HT-29 (cell line): ENCODE results near the gene WBP4. TPM values are rescaled to one million over a fixed set of nuclear protein-coding genes. Genes with fewer than 3 reads are reported as not detected.
"Not testable (repeated sequence)": the region's sequence is repeated elsewhere in the genome, so short reads cannot be mapped to it uniquely, and the experiment has no call there.

Experiments used
- DNase-seq: peaks from one replicate; pipeline ENCODE4 v3.0.0-alpha.2; 2015; ENCODE audit warnings: low spot score
- total RNA-seq: library from RNA; depleted of rRNA; stranded (reverse); fragments of >200 nt; shearing (Covaris generic); gene quantifications from 2 replicates; pipeline ENCODE4 v1.2.3, GENCODE V29; 2014; rRNA removed

Gene WBP4
- 3.7 and 5.4 TPM in 2 replicates for total RNA-seq

DNA sequence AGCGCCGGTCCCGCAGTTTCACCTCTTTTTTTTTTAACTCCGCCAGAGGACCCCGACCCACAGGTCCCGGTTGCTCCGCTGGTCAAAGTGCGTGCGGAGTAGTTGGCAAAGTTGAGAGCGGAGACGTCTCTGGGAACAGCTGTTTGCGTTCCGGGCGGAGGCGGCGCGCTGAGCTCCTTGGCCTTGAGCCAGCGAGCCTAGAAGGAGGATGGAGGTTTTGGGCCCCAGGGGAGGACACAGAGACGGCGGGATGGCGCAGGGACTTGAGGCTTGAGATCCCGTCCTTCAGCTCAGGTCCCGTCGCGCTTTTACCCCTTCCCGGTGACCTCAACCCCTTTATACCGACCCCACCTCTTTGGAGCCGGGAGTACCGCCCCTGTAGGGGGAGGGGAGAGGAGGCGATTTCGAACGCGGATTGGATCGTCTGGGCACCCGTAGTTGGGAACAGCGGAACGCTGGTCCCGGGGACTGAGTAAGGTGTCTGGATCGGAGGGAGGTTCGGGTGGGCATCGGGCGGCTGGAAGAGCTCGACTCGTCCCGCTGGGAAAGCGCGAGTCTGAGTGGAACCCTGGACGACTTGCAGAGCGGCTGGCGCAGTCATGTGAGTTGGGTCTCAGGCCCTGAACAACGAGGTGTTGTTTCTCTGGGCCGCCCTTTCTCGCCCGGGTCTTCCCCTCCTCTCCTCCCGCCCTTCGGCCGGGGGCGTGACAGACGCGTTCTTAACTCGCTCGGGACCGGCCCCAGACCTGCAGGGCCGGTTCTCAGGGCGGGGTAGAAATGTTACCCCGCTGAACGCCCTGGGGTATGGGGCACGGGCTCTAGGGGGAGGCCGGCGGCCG lies at the start of gene WBP4:
Gene WBP4, plus strand, starts transcription at position 435 of the 839 bp plus-strand sequence. Its CDS starts 165 bp downstream, at position 600.
- peak; percentile 99 for DNase-seq

- no peak for DNase-seq
Measured at GRCh38 chr13:41012536-41012935, 48.8 kb upstream of the WBP4 start.

- DNase-seq = no peak
Measured at GRCh38 chr13:41013835-41014234, 47.5 kb upstream of the WBP4 start.

GRCh38 chr13:41015920-41016319 lies 45.4 kb upstream of the WBP4 start:
- no peak for DNase-seq

GRCh38 chr13:41017159-41017558 lies 44.1 kb upstream of the WBP4 start:
- DNase-seq = peak; percentile 74

DNA sequence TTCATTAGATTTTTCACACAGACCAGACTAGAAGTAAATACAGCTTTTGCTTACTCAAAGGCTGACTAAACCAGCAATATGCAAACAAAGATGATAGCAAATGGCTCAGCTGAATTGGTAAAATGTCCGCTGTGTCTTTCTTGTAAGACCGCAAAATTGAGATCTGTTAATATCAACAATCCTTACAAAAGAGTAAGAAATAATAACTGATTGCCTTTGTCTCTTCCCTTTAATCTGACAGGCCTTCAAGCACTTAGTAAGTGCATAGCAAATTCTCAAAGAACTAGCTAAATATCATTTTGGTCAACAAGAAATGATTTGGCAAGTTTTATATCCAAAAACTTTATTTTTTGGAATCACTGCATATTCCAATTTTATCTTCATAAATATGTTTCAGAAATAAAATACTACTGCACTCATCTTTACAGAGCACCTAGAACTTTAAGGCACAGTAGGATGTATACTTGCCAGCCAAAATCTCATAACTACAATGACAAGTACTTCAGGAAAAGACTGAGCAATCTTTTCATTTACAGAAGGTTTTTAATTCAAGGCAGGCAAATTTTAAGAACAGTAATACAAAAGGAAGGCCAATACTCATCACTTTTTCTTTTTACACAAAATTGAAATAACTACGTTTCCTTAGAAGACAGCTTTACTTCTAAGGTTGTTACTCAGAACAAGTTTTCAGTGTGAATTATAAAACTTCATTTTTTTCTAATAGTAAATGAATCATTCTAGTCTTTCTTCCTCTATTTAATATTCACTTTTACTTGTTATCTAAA lies 43.3 kb upstream of the WBP4 start:
- peak; percentile 71 for DNase-seq

DNA sequence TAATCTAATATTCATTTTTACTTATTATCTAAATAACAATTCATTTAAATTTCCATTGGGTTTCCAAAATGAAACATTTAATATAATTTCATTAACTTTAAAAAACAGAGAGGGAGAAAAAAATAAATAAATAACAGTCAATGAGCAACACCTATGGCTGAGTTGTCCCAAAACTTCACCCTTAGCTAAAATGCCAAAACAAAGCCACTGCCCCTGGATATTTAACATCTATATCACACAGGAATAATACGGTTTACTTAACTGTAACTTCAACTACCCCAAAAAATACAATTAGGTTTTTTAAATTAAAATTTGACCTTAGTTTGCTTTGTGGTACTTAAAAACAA lies 42.7 kb upstream of the WBP4 start:
- DNase-seq = no peak

GRCh38 chr13:41019011-41019487 lies 42.3 kb upstream of the WBP4 start, which contains the start of gene ELF1:
TSS of gene ELF1 (minus strand) at chr13:41019316. CDS start at chr13:40982054, 37,262 bp downstream.
- peak; percentile 94 for DNase-seq

DNA sequence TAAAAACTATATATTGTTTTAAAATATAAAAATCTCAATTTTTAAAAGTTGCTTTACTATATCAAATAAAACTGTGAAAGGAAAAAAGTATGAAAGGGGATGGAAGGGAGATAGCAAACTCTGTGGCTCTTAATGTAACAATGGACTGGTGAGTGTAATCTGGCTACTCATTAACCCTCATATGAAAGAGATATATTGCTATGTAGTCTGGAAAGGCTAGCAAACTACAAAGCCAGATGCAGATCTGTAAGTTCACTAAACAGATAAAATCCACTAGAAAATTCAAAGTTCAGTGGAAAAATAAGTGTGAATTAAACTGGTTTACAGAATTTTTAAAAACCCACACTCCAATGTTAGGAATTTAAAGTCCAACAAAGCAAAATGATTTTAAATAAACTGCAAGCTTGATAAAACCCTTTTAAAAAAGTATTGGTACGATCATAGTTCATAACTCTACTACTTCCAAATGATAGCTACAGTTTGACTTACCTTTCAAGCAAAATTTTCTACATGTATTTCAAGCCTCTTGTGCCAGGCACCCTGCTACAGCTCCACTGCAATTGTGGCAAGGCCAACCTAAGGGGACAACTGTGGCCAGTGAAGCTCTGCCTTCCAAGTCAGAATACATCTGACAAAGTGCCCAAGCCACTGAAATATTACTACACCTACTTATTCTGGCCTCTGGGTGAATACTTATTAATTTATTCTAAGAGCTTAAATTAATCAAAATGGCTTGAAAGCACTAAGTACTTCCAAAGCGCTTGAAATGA lies 41.5 kb upstream of the WBP4 start:
- peak; percentile 79 for DNase-seq

DNA sequence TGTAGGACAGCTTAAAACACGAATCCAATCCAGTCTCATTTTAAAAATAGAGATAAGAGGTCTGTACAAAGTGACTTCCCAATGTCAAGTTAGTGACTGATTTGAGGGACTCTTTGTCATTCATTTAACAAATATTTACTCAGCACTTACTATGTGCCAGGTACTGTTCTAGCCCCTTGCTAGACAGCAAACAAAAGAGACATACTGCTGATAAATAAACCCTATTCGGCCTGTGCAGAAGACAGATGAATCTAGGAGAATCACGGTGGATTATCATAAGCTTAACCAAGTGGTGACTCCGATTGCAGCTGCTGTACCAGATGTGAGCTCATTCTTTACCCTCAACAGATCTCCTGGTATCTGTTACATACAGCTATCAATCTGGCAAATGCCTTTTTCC lies 35.8 kb upstream of the WBP4 start:
- no peak for DNase-seq

- no peak for DNase-seq
Measured at GRCh38 chr13:41026788-41027187, 34.5 kb upstream of the WBP4 start.

- DNase-seq = no peak
Measured at GRCh38 chr13:41028051-41028450, 33.3 kb upstream of the WBP4 start.

GRCh38 chr13:41029629-41030028 lies 31.7 kb upstream of the WBP4 start:
- DNase-seq = no peak

DNA sequence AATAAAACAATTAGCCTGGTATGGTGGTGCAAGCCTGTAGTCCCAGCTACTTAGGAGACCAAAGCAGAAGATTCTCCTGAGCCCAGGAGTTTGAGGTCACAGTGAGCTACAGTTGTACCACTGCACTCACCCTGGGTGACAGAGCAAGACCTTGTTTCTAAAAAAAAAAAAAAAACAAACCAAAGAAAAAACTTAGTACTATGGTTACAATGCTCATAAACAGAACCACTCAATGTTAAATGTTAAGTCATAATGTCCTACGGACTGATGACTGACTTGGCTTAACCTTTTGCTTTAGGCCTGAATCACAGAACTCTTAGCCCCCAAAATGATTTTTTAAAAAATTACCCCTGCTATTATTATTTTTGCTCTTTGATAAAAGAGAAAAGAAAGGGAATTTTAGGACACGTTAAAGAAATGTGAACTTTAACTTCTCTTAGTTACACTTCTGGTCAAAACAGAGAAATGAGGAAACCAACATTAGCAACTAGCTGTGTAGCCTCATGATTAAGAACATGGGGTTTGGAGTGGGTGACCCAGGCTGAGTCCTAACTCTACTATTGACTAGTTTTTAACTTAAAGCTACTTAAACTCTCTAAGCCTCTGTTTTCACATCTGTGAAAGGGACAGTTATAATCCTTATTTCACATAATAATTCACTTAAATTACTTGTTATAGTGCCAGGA lies 28.5 kb upstream of the WBP4 start:
- DNase-seq = no peak

- no peak for DNase-seq
Measured at GRCh38 chr13:41034382-41034781, 26.9 kb upstream of the WBP4 start.

- no peak for DNase-seq
Measured at GRCh38 chr13:41034881-41035280, 26.4 kb upstream of the WBP4 start.

GRCh38 chr13:41036557-41036956 lies 24.8 kb upstream of the WBP4 start:
- not testable (repeated sequence) for DNase-seq

- DNase-seq = no peak
Measured at GRCh38 chr13:41039746-41040145, 21.6 kb upstream of the WBP4 start.

DNA sequence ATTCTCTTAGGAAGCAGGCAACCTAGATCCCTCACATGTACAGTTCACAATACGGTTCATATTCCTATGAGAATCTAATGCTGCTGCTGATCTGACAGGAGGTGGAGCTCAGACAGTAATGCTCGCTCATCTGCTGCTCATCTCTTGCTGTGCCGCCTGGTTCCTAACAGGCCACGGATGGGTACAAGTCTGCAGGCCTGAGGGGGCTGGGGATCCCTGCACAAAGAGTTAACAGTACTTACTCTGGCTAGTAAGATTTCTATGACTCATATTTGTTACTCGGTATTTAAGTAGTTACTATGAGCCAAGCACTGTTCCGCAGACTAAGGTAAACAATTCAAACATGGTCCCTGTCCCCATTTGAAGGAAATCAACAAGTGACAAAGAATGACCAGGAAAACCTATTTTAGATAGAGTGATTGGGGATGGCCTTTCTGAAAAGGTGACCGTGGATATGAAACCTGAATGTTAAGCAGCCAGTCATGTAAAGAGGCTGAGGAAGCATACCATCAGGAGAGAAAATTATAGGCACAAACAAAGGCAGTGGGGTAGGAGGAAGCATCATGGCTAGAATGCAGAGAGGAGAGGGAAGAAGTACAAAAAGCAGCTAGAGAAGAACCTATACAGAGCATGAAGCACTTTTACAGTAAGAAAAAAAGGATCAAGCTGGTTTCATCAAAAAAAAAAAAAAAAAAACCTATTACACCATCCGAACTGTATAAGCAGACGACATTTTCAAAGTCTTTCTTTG lies 20.6 kb upstream of the WBP4 start:
- DNase-seq = no peak

DNA sequence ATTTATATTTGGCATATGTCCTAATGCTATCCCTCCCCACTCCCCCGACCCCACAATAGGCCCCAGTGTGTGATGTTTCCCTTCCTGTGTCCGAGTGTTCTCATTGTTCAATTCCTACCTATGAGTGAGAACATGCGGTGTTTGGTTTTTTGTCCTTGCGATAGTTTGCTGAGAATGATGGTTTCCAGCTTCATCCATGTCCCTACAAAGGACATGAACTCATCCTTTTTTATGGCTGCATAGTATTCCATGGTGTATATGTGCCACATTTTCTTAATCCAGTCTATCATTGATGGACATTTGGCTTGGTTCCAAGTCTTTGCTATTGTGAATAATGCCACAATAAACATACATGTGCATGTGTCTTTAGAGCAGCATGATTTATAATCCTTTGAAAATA lies 18.9 kb upstream of the WBP4 start:
- not testable (repeated sequence) for DNase-seq
